H1 (cell line): ENCODE data around the gene NAV3.

Experiments
- CTCF ChIP-seq, 3 experiments: IDR thresholded peaks; 1 replicate in 2 of 3; 2 replicates in 1 of 3; pipeline versions ENCODE4 v1.5.1 to v1.6.1; 2011; ENCODE audit warnings: low read length in 3 of 3, mild to moderate bottlenecking in 3 of 3, inconsistent platforms in 2 of 3, low read depth in 1 of 3, moderate library complexity in 1 of 3; ENCODE audit not compliant: insufficient read depth in 1 of 3; ENCODE audit errors: control extremely low read depth in 1 of 3
- POLR2A ChIP-seq, 2 experiments: IDR thresholded peaks; 1 replicate in 1 of 2; 2 replicates in 1 of 2; pipeline ENCODE4 v1.6.1; 2011; ENCODE audit warnings: low read depth in 2 of 2, low read length in 2 of 2, mild to moderate bottlenecking in 2 of 2; ENCODE audit errors: control extremely low read depth in 1 of 2
- POLR2AphosphoS5 ChIP-seq: IDR thresholded peaks from 2 replicates; pipeline ENCODE4 v1.6.1; 2011; ENCODE audit warnings: low read depth, low read length

- peak in 1 of 3 experiments; percentile 3; a peak in 2 of 4 replicates for TF ChIP-seq CTCF (IDR thresholded peaks at IDR 0.05; ENCODE audit: control extremely low read depth in 1 of 3, insufficient read depth in 1 of 3, low read depth in 1 of 3, low read length in 3 of 3)
- TF ChIP-seq POLR2A (IDR thresholded peaks at IDR 0.05; ENCODE audit: control extremely low read depth in 1 of 2, low read depth in 2 of 2, low read length in 2 of 2) = no peak
- no peak for TF ChIP-seq POLR2AphosphoS5
Measured at GRCh38 chr12:78120866-78121560, 290.3 kb downstream of the NAV3 start.
